ENCODE results near the gene PIK3C3. TPM values are rescaled to one million over a fixed set of nuclear protein-coding genes. Genes with fewer than 3 reads are reported as not detected.

Gene PIK3C3
- total RNA-seq, 1 experiment from 2014 or later: 23.9 TPM

- ATAC-seq: no peak
- in situ Hi-C loops (cut with HindIII; ENCODE audit: low pct_unique_long_range_greater_than_20kb, low sequenced_read_pairs): no loop called here
- no peaks in the 10 kb centered on the region for H3K9me3 ChIP-seq (ENCODE audit: control insufficient read depth, insufficient read depth, low read depth, low read length)
- H3K4me1 ChIP-seq (ENCODE audit: control insufficient read depth, insufficient read depth, low read length): no peaks in the 10 kb centered on the region
- CTCF ChIA-PET: no interaction called here
- H3K36me3 ChIP-seq (ENCODE audit: control insufficient read depth, insufficient read depth, low read length): no peaks in the 10 kb centered on the region
- H3K27me3 ChIP-seq (ENCODE audit: control insufficient read depth, insufficient read depth, low read length): no peaks in the 10 kb centered on the region
- no peak overlapping the region for H3K4me3 ChIP-seq (ENCODE audit: low read depth in 2 of 2, low read length in 2 of 2)
- intact Hi-C loops (cut with micrococcal nuclease; ENCODE audit: unreplicated experiment): no loop called here
- DNase-seq (ENCODE audit: low read depth, low spot score): no peak
- H3K27ac ChIP-seq (ENCODE audit: low read length): no peak overlapping the region
- POLR2A ChIA-PET: no interaction called here
- BruUV-seq (replicated peaks): no TSS peak
- TF ChIP-seq POLR2AphosphoS5 (IDR thresholded peaks at IDR 0.05; ENCODE audit: low read depth, low read length) (no peak), CTCF (IDR thresholded peaks at IDR 0.05) (peak; percentile 63)
Measured at GRCh38 chr18:42030586-42031182, 75.7 kb downstream of the PIK3C3 start.

GRCh38 chr18:42032447-42032846 lies 77.4 kb downstream of the PIK3C3 start:
- intact Hi-C loops (cut with micrococcal nuclease; ENCODE audit: unreplicated experiment): no loop called here
- H3K36me3 ChIP-seq (ENCODE audit: control insufficient read depth, insufficient read depth, low read length): no peaks in the 10 kb centered on the region
- ATAC-seq (no peak), DNase-seq (ENCODE audit: low read depth, low spot score) (no peak)
- no peaks in the 10 kb centered on the region for H3K4me1 ChIP-seq (ENCODE audit: control insufficient read depth, insufficient read depth, low read length)
- in situ Hi-C loops (cut with HindIII; ENCODE audit: low pct_unique_long_range_greater_than_20kb, low sequenced_read_pairs): no loop called here
- no peaks in the 10 kb centered on the region for H3K9me3 ChIP-seq (ENCODE audit: control insufficient read depth, insufficient read depth, low read depth, low read length)
- CTCF ChIA-PET: no interaction called here
- no peak overlapping the region for H3K27ac ChIP-seq (ENCODE audit: low read length)
- BruUV-seq (replicated peaks): no TSS peak
- no peak for TF ChIP-seq TCF7L2 (IDR thresholded peaks at IDR 0.05; ENCODE audit: low read depth, low read length)
- TF ChIP-seq POLR2AphosphoS5 (IDR thresholded peaks at IDR 0.05; ENCODE audit: low read depth, low read length): no peak
- TF ChIP-seq REST (IDR thresholded peaks at IDR 0.05; ENCODE audit: insufficient read depth in 1 of 2, low read depth in 2 of 2, low read length in 1 of 2): no peak
- no peak for TF ChIP-seq SIN3A (IDR thresholded peaks at IDR 0.05; ENCODE audit: borderline replicate concordance, insufficient read depth, low read depth, low read length)
- TF ChIP-seq CTCF (IDR thresholded peaks at IDR 0.05): no peak
- no peaks in the 10 kb centered on the region for H3K27me3 ChIP-seq (ENCODE audit: control insufficient read depth, insufficient read depth, low read length)
- no peak overlapping the region for H3K4me3 ChIP-seq (ENCODE audit: low read depth in 2 of 2, low read length in 2 of 2)
- POLR2A ChIA-PET: no interaction called here

Data from Panc1 (cell line).